Keratinocyte (primary cell): ENCODE data around the gene ANKRD44.

Source experiments
- CTCF ChIP-seq, 3 experiments: IDR thresholded peaks in 1 of 3; conservative IDR thresholded peaks in 1 of 3; optimal IDR thresholded peaks in 1 of 3; 2 replicates in 2 of 3; 3 replicates in 1 of 3; pipeline versions ENCODE3 to v1.5.1; 2011; ENCODE audit warnings: low read length in 3 of 3, mild to moderate bottlenecking in 3 of 3, moderate library complexity in 2 of 3, control low read depth in 1 of 3, inconsistent platforms in 1 of 3; ENCODE audit not compliant: insufficient read depth in 2 of 3; ENCODE audit errors: extremely low read depth in 1 of 3
- EZH2 ChIP-seq: IDR thresholded peaks from one replicate; pipeline ENCODE4 v1.6.1; 2012; ENCODE audit warnings: inconsistent platforms, mild to moderate bottlenecking, low read length, moderate library complexity

GRCh38 chr2:196965651-196966050 lies 344.9 kb downstream of the ANKRD44 start:
- no peak for TF ChIP-seq CTCF (optimal IDR thresholded peaks at IDR 0.05 in 1 of 3, IDR thresholded peaks at IDR 0.05 in 1 of 3, conservative IDR thresholded peaks at IDR 0.05 in 1 of 3; ENCODE audit: extremely low read depth in 1 of 3, insufficient read depth in 2 of 3, low read length in 3 of 3)
- TF ChIP-seq EZH2 = no peak
